GM20431 (cell line): Measurements from ENCODE around the gene HGS.
"Not testable (repeated sequence)": the region's sequence is repeated elsewhere in the genome, so short reads cannot be mapped to it uniquely, and the experiment has no call there.

Source experiments
- in situ Hi-C: fragments of 300-500 bp; cut with MseI, MboI; formaldehyde crosslinking; loops from one replicate; pipeline ENCODE4 v1.15.0; 2020; ENCODE audit warnings: low sequenced_read_pairs; ENCODE audit not compliant: unreplicated experiment

The HGS gene

DNA sequence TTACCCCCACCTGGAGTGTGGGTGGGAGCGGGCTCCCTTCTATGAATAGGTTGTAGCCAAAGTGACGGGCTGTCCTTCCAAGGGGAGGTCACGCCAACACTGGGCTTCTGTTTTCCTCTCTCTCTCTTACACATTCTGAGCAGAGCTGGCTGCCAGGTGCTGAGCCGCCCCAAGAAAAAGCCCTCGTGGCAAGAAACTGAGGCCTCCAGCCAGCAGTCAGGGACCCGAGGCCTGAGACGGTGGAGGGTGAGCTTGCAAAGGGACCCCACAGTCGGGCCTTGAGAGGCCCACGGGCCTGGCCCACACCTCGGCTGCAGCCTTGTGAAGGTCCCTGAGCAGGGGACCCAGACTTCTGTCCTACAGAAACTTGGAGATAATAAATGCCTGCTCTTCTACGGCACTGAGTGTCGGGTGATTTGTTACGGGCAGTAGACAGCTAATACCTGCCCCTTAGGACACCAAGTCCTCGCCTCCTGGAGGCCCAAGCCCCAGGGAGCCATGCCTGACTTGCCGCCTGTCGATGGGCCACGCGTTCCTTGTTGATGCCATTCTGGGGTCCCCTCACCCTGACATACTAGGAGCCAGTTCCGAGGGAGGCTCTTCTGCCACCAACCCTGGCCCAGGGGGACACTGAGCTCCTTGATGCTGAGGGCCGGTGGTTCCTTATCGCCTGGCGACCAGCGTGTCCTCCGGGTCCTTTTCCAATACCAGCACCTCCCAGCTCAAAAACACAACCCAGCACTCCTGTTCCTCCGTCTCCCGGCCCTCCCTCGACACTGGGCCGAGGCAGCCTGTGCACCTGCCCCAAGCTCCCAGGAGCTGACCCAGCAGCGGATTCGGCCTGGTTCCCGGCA is 54.4 kb downstream of the HGS start:
- in situ Hi-C loops, result no loop called here

DNA sequence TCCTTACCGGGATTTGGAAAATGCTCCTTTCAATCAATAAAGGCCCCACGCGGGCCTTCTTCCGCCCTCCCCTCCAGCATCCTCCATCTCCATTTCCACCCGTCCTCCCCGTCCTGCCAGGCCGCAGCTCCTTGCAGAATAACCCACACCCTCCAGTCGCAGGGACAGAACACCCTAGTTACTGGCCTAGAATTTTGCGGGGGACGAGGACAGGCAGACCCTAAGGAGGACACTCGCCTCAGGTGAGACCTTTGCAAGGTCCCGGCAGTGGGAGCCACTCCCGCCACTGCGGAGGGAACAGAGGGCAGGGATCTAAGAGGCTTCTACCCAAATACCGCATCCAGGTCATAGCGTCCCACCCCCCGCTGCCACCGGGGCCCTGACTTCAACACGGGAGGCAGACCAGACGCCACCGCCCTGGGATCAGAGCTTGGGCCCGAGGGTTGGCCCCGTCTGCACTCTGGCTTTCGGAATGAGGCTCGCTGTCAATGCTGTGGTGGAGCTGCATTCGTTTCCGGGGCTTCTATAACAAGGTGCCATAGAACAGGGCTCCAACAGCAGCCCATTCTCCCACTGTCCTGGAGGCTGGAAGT is 55.1 kb downstream of the HGS start:
- in situ Hi-C loops, result no loop called here

DNA sequence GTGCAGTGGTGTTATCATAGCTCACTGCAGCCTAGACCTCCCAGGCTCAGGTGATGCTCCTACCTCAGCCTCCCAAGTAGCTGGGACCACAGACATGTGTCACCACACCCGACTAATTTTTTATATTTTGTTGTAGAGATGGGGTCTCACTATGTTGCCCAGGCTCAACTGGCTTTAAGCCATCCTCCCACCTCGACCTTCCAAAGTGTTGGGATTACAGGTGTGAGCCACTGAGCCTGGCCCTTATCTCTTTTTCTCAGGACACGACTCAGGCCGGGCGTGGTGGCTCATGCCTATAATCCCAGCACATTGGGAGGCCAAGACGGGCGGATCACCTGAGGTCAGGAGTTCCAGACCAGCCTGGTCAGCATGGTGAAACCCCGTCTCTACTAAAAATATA is 55.8 kb downstream of the HGS start:
- in situ Hi-C loops, result not testable (repeated sequence)

DNA sequence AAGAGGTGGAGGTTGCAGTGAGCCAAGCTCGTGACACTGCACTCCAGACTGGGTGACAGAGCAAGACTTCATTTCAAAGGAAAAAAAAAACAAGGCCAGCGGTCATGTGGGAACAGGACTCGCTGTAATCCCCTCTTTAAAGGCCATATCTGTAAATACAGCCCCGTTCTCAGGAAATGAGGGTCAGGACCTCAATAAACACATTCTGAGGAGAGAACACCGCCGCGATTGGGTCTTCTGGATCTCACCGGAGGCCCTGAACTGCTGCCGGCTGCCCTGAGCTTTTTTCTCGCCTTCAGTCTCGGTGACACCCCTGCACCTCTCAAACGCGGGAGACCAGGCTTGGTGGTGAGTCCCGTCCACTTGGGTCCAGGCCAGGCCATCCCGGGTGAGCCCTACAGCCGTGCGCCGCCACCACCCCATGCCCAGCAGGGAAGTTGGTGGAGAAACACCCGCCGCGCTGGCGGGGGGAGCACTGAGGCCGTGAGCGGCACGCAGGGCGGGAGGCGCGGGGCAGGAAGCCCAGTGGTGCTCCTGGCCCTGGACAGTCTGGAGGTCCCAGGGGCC is 56.7 kb downstream of the HGS start:
- in situ Hi-C loops, result no loop called here

DNA sequence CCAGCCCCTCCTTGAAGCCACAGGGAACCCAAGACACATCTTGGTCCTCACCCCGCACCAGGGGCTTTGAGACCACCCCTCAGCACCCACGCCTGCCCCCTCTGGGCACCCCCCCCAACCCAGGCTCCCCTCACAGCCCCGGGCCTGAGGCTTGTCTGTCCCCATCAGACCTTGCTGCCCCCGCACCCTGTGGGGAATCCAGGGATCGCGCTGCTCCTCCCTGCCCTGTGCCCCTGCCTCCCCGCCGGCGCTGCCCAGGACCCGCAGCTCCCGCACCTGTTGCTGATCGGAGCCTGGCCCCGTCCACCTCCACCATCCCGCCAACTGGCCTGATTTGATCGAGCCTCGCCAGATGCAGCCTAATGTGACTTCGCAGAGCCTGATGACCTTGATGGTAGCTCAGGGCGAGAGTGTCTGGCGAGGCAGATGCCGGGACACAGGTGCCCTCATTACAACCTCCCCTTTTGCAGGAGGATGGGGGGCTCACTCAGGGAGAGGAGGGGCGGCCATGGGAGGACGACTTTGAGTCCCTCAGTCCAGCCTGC is 57.3 kb downstream of the HGS start:
- in situ Hi-C loops, result no loop called here

DNA sequence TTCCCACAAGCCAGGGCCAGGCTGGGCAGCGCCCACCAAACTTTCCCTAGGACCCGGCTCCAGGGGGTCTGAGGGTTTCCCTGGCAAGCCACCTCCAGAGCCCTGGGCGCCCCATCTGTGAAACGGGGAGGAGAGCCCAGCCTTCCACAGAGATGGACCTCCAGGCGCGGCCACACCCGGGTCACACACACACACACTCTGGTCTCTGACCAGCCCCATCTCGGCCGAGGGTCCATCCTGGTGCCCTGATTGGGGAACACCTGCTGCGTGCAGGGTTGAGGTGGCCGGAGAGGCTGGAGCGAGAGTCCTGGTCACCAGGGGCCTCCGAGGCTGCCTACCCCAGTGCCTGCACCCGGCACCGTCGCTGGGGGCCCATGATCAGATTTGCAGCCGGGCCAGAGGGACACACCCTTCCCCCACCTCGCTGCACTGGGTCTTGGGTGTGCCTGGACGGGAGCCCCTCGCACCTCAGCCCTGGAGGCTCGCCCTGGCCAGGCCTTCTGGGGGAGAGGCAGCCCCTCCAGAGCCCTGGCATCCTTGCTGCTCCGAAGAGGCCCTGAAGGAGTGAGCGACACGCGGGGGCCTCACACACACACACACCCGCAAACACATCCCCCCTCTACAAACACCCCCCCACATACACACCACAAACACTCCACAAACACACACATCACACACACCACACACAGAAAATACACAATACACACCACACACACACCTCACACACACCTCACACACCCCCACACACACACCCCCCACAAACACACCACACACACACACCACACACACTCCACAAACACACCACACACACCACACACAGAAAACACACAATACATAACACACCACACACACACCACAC is 58.0 kb downstream of the HGS start:
- in situ Hi-C loops, result no loop called here
